GM12875 (cell line): Measurements from ENCODE around the gene NKAIN2.

Experiments
- H3K4me3 ChIP-seq: one replicate; pipeline ENCODE4 v1.5.1; 2011; ENCODE audit warnings: low read depth, low read length, control low read depth
- CTCF ChIP-seq: IDR thresholded peaks from 2 replicates; pipeline ENCODE4 v1.5.1; 2011; ENCODE audit warnings: low read depth, mild to moderate bottlenecking, control low read depth, inconsistent platforms, low read length, moderate library complexity, borderline replicate concordance; ENCODE audit not compliant: insufficient read depth

The NKAIN2 gene

GRCh38 chr6:124777863-124778262 lies 974.2 kb downstream of the NKAIN2 start:
- no peak overlapping the region for H3K4me3 ChIP-seq
- TF ChIP-seq CTCF, result no peak

- no peak overlapping the region for H3K4me3 ChIP-seq
- no peak for TF ChIP-seq CTCF
Observed at GRCh38 chr6:124780623-124781022, 977.0 kb downstream of the NKAIN2 start.

- no peak for TF ChIP-seq CTCF
- H3K4me3 ChIP-seq, result no peak overlapping the region
Observed at GRCh38 chr6:124783344-124783743, 979.7 kb downstream of the NKAIN2 start.

- no peak overlapping the region for H3K4me3 ChIP-seq
- TF ChIP-seq CTCF, result no peak
Observed at GRCh38 chr6:124791156-124791555, 987.5 kb downstream of the NKAIN2 start.

- no peak for TF ChIP-seq CTCF
- H3K4me3 ChIP-seq, result no peak overlapping the region
Observed at GRCh38 chr6:124792386-124792785, 988.7 kb downstream of the NKAIN2 start.

- no peak for TF ChIP-seq CTCF
- H3K4me3 ChIP-seq, result no peak overlapping the region
Observed at GRCh38 chr6:124793398-124793797, 989.7 kb downstream of the NKAIN2 start.

- TF ChIP-seq CTCF, result peak; percentile 17; the same call in 1 of the 2 replicates
Observed at GRCh38 chr6:124795643-124796463, 992.2 kb downstream of the NKAIN2 start.

More at GRCh38 chr6:124795643-124796463, 992.2 kb downstream of the NKAIN2 start:
- no peak overlapping the region for H3K4me3 ChIP-seq
